Pancreas (tissue), 10 donors: Measurements from ENCODE around the gene SDC1. TPM values are rescaled to one million over a fixed set of nuclear protein-coding genes. Genes with fewer than 3 reads are reported as not detected.

Experiments
- ATAC-seq, 4 donors: fragments of 200-7000 bp; cut with Tn5 transposase; one replicate each; pipeline versions ENCODE4 v1.8.0 to v1.9.1; 2020; ENCODE audit warnings: mild to moderate bottlenecking in 4 of 4, moderate library complexity in 4 of 4
- DNase-seq, 6 donors: peaks; one replicate each; pipeline ENCODE4 v3.0.0-alpha.2; 2020
- FAIRE-seq: peaks from 2 replicates; lab custom pipeline; 2012; peaks lifted over from hg19 to GRCh38; lab: Jason Lieb, UNC
- H3K27ac ChIP-seq, 4 donors: fragments of 200-600 bp; sonication (generic); 1 replicate in 3 of 4; 2 replicates in 1 of 4; pipeline versions ENCODE4 v1.5.0 to v1.8.0; 2020
- H3K27me3 ChIP-seq, 4 donors: fragments of 200-600 bp; one replicate each; pipeline ENCODE4 v1.8.0; 2021
- H3K36me3 ChIP-seq, 3 donors: fragments of 200-600 bp; sonication (generic) in 1 of 3; one replicate each; pipeline versions ENCODE4 v1.5.0 to v1.8.0; 2020 to 2021
- H3K4me1 ChIP-seq, 3 donors: fragments of 200-600 bp; one replicate each; pipeline ENCODE4 v1.8.0; 2021
- H3K4me3 ChIP-seq, 4 donors: fragments of 200-600 bp; sonication (generic) in 2 of 4; one replicate each; pipeline versions ENCODE4 v1.5.0 to v1.8.0; 2020 to 2021
- H3K9me3 ChIP-seq, 4 donors: fragments of 200-600 bp; one replicate each; pipeline ENCODE4 v1.8.0; 2021
- CTCF ChIP-seq, 4 donors: fragments of 200-600 bp; sonication (generic) in 3 of 4; IDR thresholded peaks; one replicate each; pipeline versions ENCODE4 v1.5.0 to v1.8.0; 2021; ENCODE audit warnings: antibody characterized with exemption in 4 of 4
- WGBS, 2 donors: extraction: QIAGEN DNeasy Blood & Tissue Kit; methylation state at CpG; one replicate each; pipeline ENCODE4 v1.1.7; 2013; 5-methylcytosine and 5-hydroxymethylcytosine counted together
- intact Hi-C, 3 donors: fragments of 100-400 bp; cut with DNase I; formaldehyde crosslinking; loops; one replicate each; pipeline versions ENCODE4 v1.11.1 to v1.14.2; 2022
- polyA plus RNA-seq, 2 donors: library from polyadenylated mRNA; stranded (reverse); fragments of 200-250 nt; gene quantifications; one replicate each; pipeline ENCODE4 v1.2.3, GENCODE V29; 2013
- total RNA-seq, 6 donors: library from RNA; stranded (reverse); fragmentation: NEBNext Ultra II Directional in 4 of 6; extraction: Animal tissue kit (Norgen Biotek cat#: 25700) in 4 of 6; gene quantifications; one replicate each; pipeline versions ENCODE4 v1.2.1 to v1.2.4, GENCODE V29; 2021 to 2023
- donor health status: healthy with polysubstance abuse.
- donor health status: DM: no; HTN: no; CAD: no; lungs with moderate emphysema.
- donor health status: DM: no; HTN: no; CAD: no.
- donor health status: control.
- donor health status: control.
- donor health status: Bipolar disorder and iron deficiency.
- donor health status: DM: yes; HTN: yes; CAD: no.
- donor health status: DM: no; HTN: no; CAD: no.
- donor health status: DM: no; HTN: no; CAD: no.
- donor health status: DM: yes; HTN: yes; CAD: no.

The SDC1 gene
- total and polyA plus RNA-seq, 8 donors = 4.8 to 27.2 (median 19.9) TPM

- Histone ChIP-seq H3K36me3 (no peaks in the 10 kb centered on the region), H3K4me3 (peak overlapping the region; percentile 55 to 80 (median 69)), H3K4me1 (peaks cover 0 to 6% (median 5%) of the 10 kb centered on the region in 3 donors), H3K27ac (peak overlapping the region; percentile 65 to 82 (median 77)), H3K27me3 (no peaks in the 10 kb centered on the region), H3K9me3 (no peaks in the 10 kb centered on the region)
- DNase-seq (peak; percentile 62 to 88 (median 74)), FAIRE-seq (no peak), ATAC-seq (peak; percentile 81 to 92 (median 86))
- 7 to 9% methylated on average over 52 to 66 of the region's 66 CpGs for WGBS, 2 donors
- peak in 3 of 4 donors; percentile 28 to 38 (median 38) for TF ChIP-seq CTCF (IDR thresholded peaks at IDR 0.05)
- intact Hi-C loops = no loop called here
Observed at GRCh38 chr2:20225294-20226151, 593 bp upstream of the SDC1 start.

GRCh38 chr2:20224164-20224715 is 690 bp downstream of the SDC1 start:
- 0 to 1% methylated on average over 44 to 70 of the region's 70 CpGs for WGBS, 2 donors
- FAIRE-seq (no peak), DNase-seq (peak in 1 of 6 donors; percentile 64), ATAC-seq (peak; percentile 15 to 55 (median 32))
- Histone ChIP-seq H3K27me3 (no peaks in the 10 kb centered on the region), H3K4me3 (peak overlapping the region; percentile 55 to 80 (median 69)), H3K36me3 (no peaks in the 10 kb centered on the region), H3K27ac (peak overlapping the region; percentile 65 to 82 (median 77)), H3K4me1 (peaks cover 0 to 6% (median 5%) of the 10 kb centered on the region in 3 donors), H3K9me3 (no peaks in the 10 kb centered on the region)
- no peak for TF ChIP-seq CTCF (IDR thresholded peaks at IDR 0.05)
- intact Hi-C loops = no loop called here

GRCh38 chr2:20223407-20224163 is 1.3 kb downstream of the SDC1 start:
- peak overlapping the region; percentile 55 to 80 (median 69) for H3K4me3 ChIP-seq
- ATAC-seq (peak; percentile 31 to 58 (median 42)), DNase-seq (peak in 5 of 6 donors; percentile 49 to 85 (median 66)), FAIRE-seq (no peak)
- peak overlapping the region; percentile 65 to 82 (median 77) for H3K27ac ChIP-seq
- peaks cover 0 to 6% (median 5%) of the 10 kb centered on the region in 3 donors for H3K4me1 ChIP-seq
- no peaks in the 10 kb centered on the region for H3K27me3 ChIP-seq
- no peaks in the 10 kb centered on the region for H3K9me3 ChIP-seq
- H3K36me3 ChIP-seq = no peaks in the 10 kb centered on the region
- no peak for TF ChIP-seq CTCF (IDR thresholded peaks at IDR 0.05)
- intact Hi-C loops = no loop called here
- 0 to 1% methylated on average over 34 to 66 of the region's 66 CpGs for WGBS, 2 donors

GRCh38 chr2:20222769-20223406 is 2.0 kb downstream of the SDC1 start:
- ATAC-seq (no peak), FAIRE-seq (no peak)

More at GRCh38 chr2:20222769-20223406, 2.0 kb downstream of the SDC1 start:
- Histone ChIP-seq H3K27ac (peak overlapping the region in 3 of 4 donors; percentile 65 to 82 (median 77)), H3K4me1 (peaks cover 0 to 6% (median 5%) of the 10 kb centered on the region in 3 donors), H3K27me3 (no peaks in the 10 kb centered on the region), H3K36me3 (no peaks in the 10 kb centered on the region), H3K4me3 (peak overlapping the region; percentile 55 to 80 (median 69)), H3K9me3 (no peaks in the 10 kb centered on the region)
- peak in 2 of 6 donors; percentile 31 to 37 for DNase-seq
- TF ChIP-seq CTCF (IDR thresholded peaks at IDR 0.05) = no peak
- intact Hi-C loops = no loop called here
- 37 to 38% methylated on average over 21 of the region's 21 CpGs for WGBS, 2 donors
